Measurements from ENCODE around the gene IGF2BP1.

IGF2BP1 gene

GRCh38 chr17:48993305-48993704 lies 3.9 kb upstream of the IGF2BP1 start:
- Histone ChIP-seq H3K36me3 (no peaks in the 10 kb centered on the region), H3K4me1 (ENCODE audit: control insufficient read depth in 1 of 2, insufficient read depth in 1 of 2, low read depth in 1 of 2, low read length in 1 of 2) (peaks cover 18 to 26% of the 10 kb centered on the region in 2 experiments), H3K27me3 (peaks cover 100% of the 10 kb centered on the region), H3K4me3 (ENCODE audit: low read depth in 1 of 2, low read length in 1 of 2) (no peak overlapping the region), H3K9me3 (no peaks in the 10 kb centered on the region), H3K27ac (no peak overlapping the region)
- TF ChIP-seq CTCF (IDR thresholded peaks at IDR 0.05), result no peak

- TF ChIP-seq CTCF (IDR thresholded peaks at IDR 0.05), result no peak
- no peaks in the 10 kb centered on the region for H3K36me3 ChIP-seq
- H3K27ac ChIP-seq, result no peak overlapping the region
- no peak overlapping the region for H3K4me3 ChIP-seq (ENCODE audit: low read depth in 1 of 2, low read length in 1 of 2)
- H3K27me3 ChIP-seq, result peaks cover 100% of the 10 kb centered on the region
- H3K9me3 ChIP-seq, result no peaks in the 10 kb centered on the region
- peaks cover 21 to 32% of the 10 kb centered on the region in 2 experiments for H3K4me1 ChIP-seq (ENCODE audit: control insufficient read depth in 1 of 2, insufficient read depth in 1 of 2, low read depth in 1 of 2, low read length in 1 of 2)
Measured at GRCh38 chr17:48993951-48994350, 3.2 kb upstream of the IGF2BP1 start.

- Histone ChIP-seq H3K27me3 (peaks cover 100% of the 10 kb centered on the region), H3K9me3 (no peaks in the 10 kb centered on the region), H3K27ac (no peak overlapping the region), H3K4me3 (ENCODE audit: low read depth in 1 of 2, low read length in 1 of 2) (no peak overlapping the region), H3K36me3 (no peaks in the 10 kb centered on the region), H3K4me1 (ENCODE audit: control insufficient read depth in 1 of 2, insufficient read depth in 1 of 2, low read depth in 1 of 2, low read length in 1 of 2) (peaks cover 21 to 36% of the 10 kb centered on the region in 2 experiments)
- no peak for TF ChIP-seq CTCF (IDR thresholded peaks at IDR 0.05)
Measured at GRCh38 chr17:48994549-48995303, 2.5 kb upstream of the IGF2BP1 start.

- Histone ChIP-seq H3K27ac (no peak overlapping the region), H3K9me3 (no peaks in the 10 kb centered on the region), H3K4me3 (ENCODE audit: low read depth in 1 of 2, low read length in 1 of 2) (peak overlapping the region in 1 of 2 experiments; percentile 34), H3K4me1 (ENCODE audit: control insufficient read depth in 1 of 2, insufficient read depth in 1 of 2, low read depth in 1 of 2, low read length in 1 of 2) (peaks cover 21 to 42% of the 10 kb centered on the region in 2 experiments), H3K27me3 (peaks cover 100% of the 10 kb centered on the region), H3K36me3 (no peaks in the 10 kb centered on the region)
- TF ChIP-seq CTCF (IDR thresholded peaks at IDR 0.05), result no peak
Measured at GRCh38 chr17:48995304-48995973, 1.7 kb upstream of the IGF2BP1 start.

- Histone ChIP-seq H3K36me3 (no peaks in the 10 kb centered on the region), H3K9me3 (no peaks in the 10 kb centered on the region), H3K27ac (no peak overlapping the region), H3K27me3 (peaks cover 100% of the 10 kb centered on the region), H3K4me1 (ENCODE audit: control insufficient read depth in 1 of 2, insufficient read depth in 1 of 2, low read depth in 1 of 2, low read length in 1 of 2) (peaks cover 21 to 46% of the 10 kb centered on the region in 2 experiments), H3K4me3 (ENCODE audit: low read depth in 1 of 2, low read length in 1 of 2) (peak overlapping the region in 1 of 2 experiments; percentile 34)
- no peak for TF ChIP-seq CTCF (IDR thresholded peaks at IDR 0.05)
Measured at GRCh38 chr17:48995974-48996721, 1.0 kb upstream of the IGF2BP1 start.
